ENCODE data around the gene ST13.

Gene ST13

DNA sequence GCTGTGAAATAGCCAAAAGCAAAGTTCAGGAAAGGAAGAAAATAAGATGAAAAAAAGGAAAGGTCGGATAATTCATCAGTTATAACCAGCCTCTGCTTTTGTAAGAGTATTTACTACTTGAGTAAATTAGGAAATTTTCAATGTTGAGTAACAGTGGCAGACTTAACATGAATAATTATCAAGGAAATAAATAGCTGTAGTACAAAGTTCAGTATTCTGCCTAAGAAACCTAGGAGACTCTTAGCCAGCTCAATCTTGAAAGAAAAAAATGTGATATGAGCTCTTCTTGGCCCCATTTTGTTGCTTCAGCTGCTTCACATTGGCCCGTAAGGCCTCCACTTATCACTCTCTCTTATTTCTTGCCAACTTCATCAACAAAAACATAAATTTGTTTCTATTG, 22.5 kb upstream of the ST13 start:
- TF ChIP-seq, protein P1, sequence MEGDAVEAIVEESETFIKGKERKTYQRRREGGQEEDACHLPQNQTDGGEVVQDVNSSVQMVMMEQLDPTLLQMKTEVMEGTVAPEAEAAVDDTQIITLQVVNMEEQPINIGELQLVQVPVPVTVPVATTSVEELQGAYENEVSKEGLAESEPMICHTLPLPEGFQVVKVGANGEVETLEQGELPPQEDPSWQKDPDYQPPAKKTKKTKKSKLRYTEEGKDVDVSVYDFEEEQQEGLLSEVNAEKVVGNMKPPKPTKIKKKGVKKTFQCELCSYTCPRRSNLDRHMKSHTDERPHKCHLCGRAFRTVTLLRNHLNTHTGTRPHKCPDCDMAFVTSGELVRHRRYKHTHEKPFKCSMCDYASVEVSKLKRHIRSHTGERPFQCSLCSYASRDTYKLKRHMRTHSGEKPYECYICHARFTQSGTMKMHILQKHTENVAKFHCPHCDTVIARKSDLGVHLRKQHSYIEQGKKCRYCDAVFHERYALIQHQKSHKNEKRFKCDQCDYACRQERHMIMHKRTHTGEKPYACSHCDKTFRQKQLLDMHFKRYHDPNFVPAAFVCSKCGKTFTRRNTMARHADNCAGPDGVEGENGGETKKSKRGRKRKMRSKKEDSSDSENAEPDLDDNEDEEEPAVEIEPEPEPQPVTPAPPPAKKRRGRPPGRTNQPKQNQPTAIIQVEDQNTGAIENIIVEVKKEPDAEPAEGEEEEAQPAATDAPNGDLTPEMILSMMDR (IDR thresholded peaks at IDR 0.05; ENCODE audit: insufficient read depth, low read length, poor library complexity, severe bottlenecking), result no peak
- no peak for TF ChIP-seq EZH2phosphoT487 (conservative IDR thresholded peaks at IDR 0.05; ENCODE audit: low read length)
- Histone ChIP-seq H3K27me3 (ENCODE audit: low read length) (no peaks in the 10 kb centered on the region), H4K20me1 (ENCODE audit: low read depth, low read length) (no peaks in the 10 kb centered on the region), H3K36me3 (ENCODE audit: low read length) (no peaks in the 10 kb centered on the region), H3K79me2 (ENCODE audit: insufficient read depth, low read length) (no peaks in the 10 kb centered on the region), H3F3A (ENCODE audit: insufficient read depth) (no peaks in the 10 kb centered on the region; the same call in 1 of the 2 replicates), H3K9me3 (ENCODE audit: insufficient read depth, low read length) (no peaks in the 10 kb centered on the region), H3K27ac (ENCODE audit: low read depth, low read length) (no peak overlapping the region), H3K9ac (ENCODE audit: low read length) (no peak overlapping the region), H3K4me3 (ENCODE audit: insufficient read depth, low read length, poor library complexity, severe bottlenecking) (no peak overlapping the region), H3K4me2 (ENCODE audit: low read depth, low read length, poor library complexity, severe bottlenecking) (no peak overlapping the region), H2AFZ (ENCODE audit: low read depth, low read length, severe bottlenecking) (no peak overlapping the region), H3K9me2 (replicated peaks; ENCODE audit: insufficient read depth, low read length) (no peaks in the 10 kb centered on the region)

DNA sequence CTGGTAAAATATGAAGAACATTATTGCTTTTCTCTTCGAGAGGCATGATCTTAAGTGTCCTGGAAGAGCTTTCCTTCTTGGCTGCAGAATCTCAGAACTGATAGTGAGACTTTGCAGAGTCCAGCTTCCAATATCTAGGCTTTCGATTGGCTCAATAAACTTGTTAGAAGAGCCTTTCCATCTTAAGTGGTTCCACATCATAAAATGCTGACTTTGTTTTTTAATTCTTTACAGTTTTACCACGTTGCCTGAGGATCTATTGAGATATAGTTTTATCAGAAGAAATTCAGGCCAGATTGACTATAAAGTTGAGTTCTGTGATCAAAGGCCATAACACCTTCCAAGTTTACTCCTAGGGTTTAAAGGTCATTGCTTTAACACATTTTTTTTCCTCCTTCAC, 21.0 kb upstream of the ST13 start:
- H3K27ac ChIP-seq (ENCODE audit: low read depth, low read length), result no peak overlapping the region
- H3K9ac ChIP-seq (ENCODE audit: low read length), result no peak overlapping the region
- H3K27me3 ChIP-seq (ENCODE audit: low read length), result no peaks in the 10 kb centered on the region
- no peaks in the 10 kb centered on the region for H3F3A ChIP-seq (ENCODE audit: insufficient read depth)
- H3K79me2 ChIP-seq (ENCODE audit: insufficient read depth, low read length), result no peaks in the 10 kb centered on the region
- no peak overlapping the region for H3K4me3 ChIP-seq (ENCODE audit: insufficient read depth, low read length, poor library complexity, severe bottlenecking)
- H4K20me1 ChIP-seq (ENCODE audit: low read depth, low read length), result no peaks in the 10 kb centered on the region
- H3K36me3 ChIP-seq (ENCODE audit: low read length), result no peaks in the 10 kb centered on the region
- no peak overlapping the region for H3K4me2 ChIP-seq (ENCODE audit: low read depth, low read length, poor library complexity, severe bottlenecking)
- no peak for TF ChIP-seq EZH2phosphoT487 (conservative IDR thresholded peaks at IDR 0.05; ENCODE audit: low read length)
- TF ChIP-seq, protein P1 (IDR thresholded peaks at IDR 0.05; ENCODE audit: insufficient read depth, low read length, poor library complexity, severe bottlenecking), result no peak
- no peaks in the 10 kb centered on the region for H3K9me3 ChIP-seq (ENCODE audit: insufficient read depth, low read length)
- no peak overlapping the region for H2AFZ ChIP-seq (ENCODE audit: low read depth, low read length, severe bottlenecking)
- no peaks in the 10 kb centered on the region for H3K9me2 ChIP-seq (replicated peaks; ENCODE audit: insufficient read depth, low read length)

DNA sequence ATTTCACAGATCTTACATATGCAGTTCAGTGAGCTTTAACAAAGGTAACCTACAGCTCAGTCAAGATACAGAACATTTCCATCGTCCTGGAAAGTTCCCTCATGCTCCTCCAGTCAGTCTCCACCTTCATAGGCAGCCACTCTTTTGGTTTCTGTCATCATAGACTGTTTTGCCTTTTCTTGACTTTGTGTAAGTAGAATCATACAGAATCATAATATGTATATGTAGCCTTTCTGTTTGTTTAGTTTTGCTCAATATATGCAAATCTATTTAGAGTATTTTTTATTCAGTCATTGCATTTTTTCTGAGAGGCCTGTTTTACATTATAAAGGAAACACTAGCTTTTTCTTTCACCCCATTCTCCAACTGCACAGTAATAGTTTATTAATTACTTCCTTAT, 20.5 kb upstream of the ST13 start:
- no peaks in the 10 kb centered on the region for H3K9me2 ChIP-seq (replicated peaks; ENCODE audit: insufficient read depth, low read length)
- no peaks in the 10 kb centered on the region for H3K9me3 ChIP-seq (ENCODE audit: insufficient read depth, low read length)

More for the DNA sequence above, 20.5 kb upstream of the ST13 start:
- Histone ChIP-seq H3K27ac (ENCODE audit: low read depth, low read length) (no peak overlapping the region), H3K36me3 (ENCODE audit: low read length) (no peaks in the 10 kb centered on the region), H3K27me3 (ENCODE audit: low read length) (no peaks in the 10 kb centered on the region), H3F3A (ENCODE audit: insufficient read depth) (no peaks in the 10 kb centered on the region), H3K79me2 (ENCODE audit: insufficient read depth, low read length) (no peaks in the 10 kb centered on the region), H2AFZ (ENCODE audit: low read depth, low read length, severe bottlenecking) (no peak overlapping the region), H4K20me1 (ENCODE audit: low read depth, low read length) (no peaks in the 10 kb centered on the region), H3K4me2 (ENCODE audit: low read depth, low read length, poor library complexity, severe bottlenecking) (no peak overlapping the region), H3K4me3 (ENCODE audit: insufficient read depth, low read length, poor library complexity, severe bottlenecking) (no peak overlapping the region), H3K9ac (ENCODE audit: low read length) (no peak overlapping the region)
- TF ChIP-seq EZH2phosphoT487 (conservative IDR thresholded peaks at IDR 0.05; ENCODE audit: low read length), result no peak
- TF ChIP-seq, protein P1 (IDR thresholded peaks at IDR 0.05; ENCODE audit: insufficient read depth, low read length, poor library complexity, severe bottlenecking), result no peak

Measured in SU-DHL-6 (cell line).